ENCODE measurements around the gene RHOT2. TPM values are rescaled to one million over a fixed set of nuclear protein-coding genes. Genes with fewer than 3 reads are reported as not detected.

Gene RHOT2
- total RNA-seq, 1 experiment from 2014 or later, result 210 TPM

GRCh38 chr16:707062-707538 lies 39.2 kb downstream of the RHOT2 start:
- Histone ChIP-seq H3K79me2 (ENCODE audit: insufficient read depth, low read length) (no peaks in the 10 kb centered on the region), H2BK5ac (ENCODE audit: insufficient read length, low read length) (no peak overlapping the region), H4K20me1 (ENCODE audit: control insufficient read depth, insufficient read depth, insufficient read length) (no peaks in the 10 kb centered on the region), H3K23me2 (ENCODE audit: insufficient read length, low read depth, low read length, poor library complexity, severe bottlenecking) (peaks cover 4% of the 10 kb centered on the region), H3K4ac (ENCODE audit: low read depth, low read length) (no peak overlapping the region), H3K27me3 (ENCODE audit: insufficient read depth, low read length) (peaks cover 39% of the 10 kb centered on the region; the same call in 1 of the 2 replicates), H3K4me2 (ENCODE audit: insufficient read depth, insufficient read length, low read length) (peak overlapping the region; percentile 49), H2BK15ac (ENCODE audit: low read depth, low read length) (no peak overlapping the region), H3K4me1 (ENCODE audit: insufficient read depth, low read length) (no peaks in the 10 kb centered on the region), H2AFZ (ENCODE audit: low read length) (no peak overlapping the region), H3K14ac (ENCODE audit: insufficient read depth, low read length) (no peak overlapping the region), H4K91ac (ENCODE audit: insufficient read length, low read depth, low read length) (no peak overlapping the region), H2BK20ac (ENCODE audit: low read depth, low read length, poor library complexity, severe bottlenecking) (no peak overlapping the region), H3K79me1 (ENCODE audit: insufficient read depth, low read depth, low read length, poor library complexity, severe bottlenecking) (no peaks in the 10 kb centered on the region), H4K8ac (replicated peaks; ENCODE audit: insufficient read length, low read depth, low read length) (no peak overlapping the region), H3K9me3 (ENCODE audit: control insufficient read depth, low read depth, low read length) (no peaks in the 10 kb centered on the region), H3K27ac (ENCODE audit: insufficient read length, low read depth, low read length) (no peak overlapping the region), H3T11ph (ENCODE audit: low read length) (no peak overlapping the region), H3K56ac (ENCODE audit: insufficient read length, low read depth, low read length) (no peak overlapping the region), H4K5ac (ENCODE audit: insufficient read length, low read depth, low read length) (no peak overlapping the region), H3K9ac (ENCODE audit: extremely low read depth, insufficient read length, low read length) (no peak overlapping the region), H2BK120ac (ENCODE audit: low read depth, low read length, poor library complexity, severe bottlenecking) (no peak overlapping the region), H3K18ac (ENCODE audit: insufficient read length, low read depth, low read length) (no peak overlapping the region), H3K23ac (ENCODE audit: insufficient read length, low read depth, low read length) (no peak overlapping the region), H2AK5ac (ENCODE audit: insufficient read length, low read length) (no peak overlapping the region), H2BK12ac (ENCODE audit: insufficient read length, low read depth, low read length) (no peak overlapping the region)
- Mint-ChIP-seq H3K27ac (no peak overlapping the region), H3K36me3 (ENCODE audit: insufficient read depth in 1 of 3, low read depth in 3 of 3) (peaks cover 0 to 3% (median 0%) of the 10 kb centered on the region in 3 experiments; a peak in 2 of 7 replicates), H3K27me3 (ENCODE audit: low read depth) (peaks cover 83% of the 10 kb centered on the region), H3K9me3 (peaks cover 0 to 2% of the 10 kb centered on the region in 2 experiments; a peak in 2 of 5 replicates), H3K4me1 (peaks cover 0 to 7% of the 10 kb centered on the region in 2 experiments; a peak in 1 of 4 replicates), H3K4me3 (peak overlapping the region in 1 of 2 experiments; percentile 79; a peak in 3 of 5 replicates)
- no peak for DNase-seq
- TF ChIP-seq CTCF (conservative IDR thresholded peaks at IDR 0.05), result no peak
- WGBS (ENCODE audit: extremely low coverage, insufficient read length, low lambda C conversion rate), result no CpG with 5 or more reads among the region's 14 CpGs

All from H9 (cell line).